GM21786 (cell line): Measurements from ENCODE around the gene KCNIP4.

ENCODE experiments used
- ATAC-seq: cut with Tn5 transposase; IDR thresholded peaks from one replicate; pipeline ENCODE4 v1.9.1; 2021; ENCODE audit not compliant: unreplicated experiment

KCNIP4 gene

GRCh38 chr4:20889901-20890300, 1058.7 kb downstream of the KCNIP4 start:
- ATAC-seq, result no peak

DNA sequence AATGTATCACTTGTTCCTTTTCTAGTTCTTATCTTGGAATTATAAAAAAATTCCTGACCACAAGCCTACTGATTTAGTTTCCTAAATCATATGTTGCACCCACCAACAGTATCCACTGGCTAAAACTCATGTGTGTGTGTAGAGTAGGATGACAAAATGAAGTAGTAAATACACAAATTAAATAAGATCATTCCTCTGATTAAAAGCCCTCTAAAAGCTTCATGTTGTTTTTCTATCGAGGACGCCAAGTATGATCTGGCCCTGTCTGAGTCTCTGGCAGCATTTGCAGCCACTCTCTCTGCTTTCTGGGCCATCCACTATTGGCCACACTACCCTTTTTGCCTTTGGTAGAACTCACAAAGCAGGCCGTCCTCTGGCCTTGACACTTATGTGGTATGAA, 1064.9 kb downstream of the KCNIP4 start:
- no peak for ATAC-seq

DNA sequence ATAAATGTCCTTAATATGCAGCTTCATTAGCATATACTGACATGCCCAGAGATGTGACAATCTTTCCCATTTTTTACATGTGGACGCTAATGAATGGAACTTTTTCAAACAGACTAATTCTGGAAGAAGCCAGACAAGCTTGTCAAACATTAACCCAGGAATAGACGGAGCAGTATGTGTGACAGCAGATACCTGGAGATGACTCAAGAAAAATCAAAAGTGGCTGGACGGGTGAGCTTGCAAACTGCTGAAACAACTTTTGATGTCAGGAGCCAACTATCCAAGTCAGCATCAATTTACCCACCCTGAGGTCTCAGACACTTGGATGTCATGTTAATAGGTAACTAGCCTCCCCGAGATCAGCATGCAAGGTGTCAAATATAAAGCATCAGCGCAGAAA, 1065.3 kb downstream of the KCNIP4 start:
- ATAC-seq, result no peak

DNA sequence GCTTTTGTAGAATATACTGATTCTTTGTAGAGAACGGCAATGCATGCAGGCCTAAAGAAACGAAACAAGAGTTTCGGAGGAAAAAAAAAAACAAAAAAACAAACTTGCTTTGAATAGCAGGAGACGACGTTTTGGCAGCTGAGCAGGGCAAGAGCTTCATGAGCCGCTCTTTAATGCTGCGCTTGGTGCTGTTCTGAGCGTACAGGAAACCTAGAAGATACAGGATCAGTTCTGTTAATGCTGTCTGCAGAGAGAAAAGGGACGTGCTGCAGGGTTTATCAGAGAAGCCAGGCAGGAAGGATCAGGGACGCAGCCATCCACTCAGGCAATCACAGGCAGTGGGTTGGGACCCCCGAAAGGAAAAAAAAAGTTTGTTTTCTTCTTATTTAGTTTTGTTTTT, 1066.1 kb downstream of the KCNIP4 start:
- no peak for ATAC-seq

DNA sequence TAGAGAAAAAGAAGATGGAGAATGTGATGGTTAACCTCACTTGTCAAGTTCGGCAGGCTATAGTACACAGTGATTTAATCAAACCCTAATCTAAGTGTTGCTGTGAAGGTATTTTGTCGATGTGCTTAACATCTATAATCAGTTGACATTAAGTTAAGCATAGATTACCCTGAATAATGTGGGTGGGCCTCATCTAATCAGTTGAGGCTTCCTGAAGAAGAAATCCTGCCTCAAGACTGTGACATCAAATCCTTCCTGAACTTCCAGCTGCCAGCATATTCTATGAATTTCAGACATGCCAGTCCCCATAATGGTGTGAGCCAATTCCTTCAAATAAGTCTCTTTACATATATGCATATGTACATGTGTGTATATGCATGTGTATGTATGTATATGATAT, 1066.9 kb downstream of the KCNIP4 start:
- no peak for ATAC-seq

- no peak for ATAC-seq
Measured at GRCh38 chr4:20878806-20879205, 1069.8 kb downstream of the KCNIP4 start.

GRCh38 chr4:20870436-20870835, 1078.1 kb downstream of the KCNIP4 start:
- ATAC-seq, result no peak

DNA sequence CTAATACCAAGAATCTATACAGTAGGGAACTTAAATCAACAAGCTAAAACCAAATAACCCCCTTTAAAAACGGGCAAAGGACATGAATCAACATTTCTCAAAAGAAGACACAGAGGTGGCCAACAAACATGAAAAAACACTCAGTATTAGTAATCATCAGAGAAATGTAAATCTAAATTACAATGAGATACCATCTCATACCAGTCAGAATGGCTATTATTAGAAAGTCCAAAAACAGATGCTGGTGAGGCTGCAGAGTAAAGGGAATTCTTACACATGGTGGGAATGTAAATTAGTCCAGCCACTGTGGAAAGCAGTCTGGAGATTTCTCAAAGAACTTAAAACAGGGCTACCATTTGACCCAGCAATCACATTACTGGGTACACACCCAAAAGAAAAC, 1080.5 kb downstream of the KCNIP4 start:
- ATAC-seq, result no peak

- no peak for ATAC-seq
Measured at GRCh38 chr4:20860878-20861277, 1087.7 kb downstream of the KCNIP4 start.

DNA sequence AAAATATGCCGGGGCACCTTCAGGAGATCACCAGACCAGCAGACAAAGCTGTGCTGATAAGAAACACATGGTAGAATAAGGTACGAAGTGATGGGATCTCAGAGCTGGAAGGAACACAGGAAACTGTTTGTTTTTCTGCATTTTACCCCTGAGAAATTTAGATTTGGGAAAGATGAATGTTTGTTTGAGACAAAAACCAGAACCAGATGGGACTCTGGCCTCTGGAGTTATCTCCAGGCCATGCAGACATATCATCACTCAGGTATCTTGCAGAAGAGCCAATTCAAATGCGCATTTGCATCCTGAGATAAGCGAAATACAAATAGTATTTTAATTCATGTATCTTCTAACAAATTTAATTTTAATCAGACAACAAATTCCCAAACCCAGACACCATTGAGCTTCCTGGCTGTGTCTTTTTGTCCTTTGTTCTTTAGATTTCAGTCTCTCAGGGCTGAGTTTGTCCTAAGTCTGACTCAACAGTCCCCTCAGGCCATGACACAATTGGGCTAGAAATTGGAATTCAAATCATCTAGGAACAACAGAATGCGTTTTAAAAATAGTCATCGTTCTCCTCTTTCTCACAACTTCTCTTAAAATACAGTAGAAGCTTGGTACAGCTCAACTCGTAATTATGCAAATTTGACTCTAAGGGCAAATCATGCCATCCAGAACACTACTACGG, 1089.3 kb downstream of the KCNIP4 start:
- no peak for ATAC-seq

GRCh38 chr4:20857081-20857480, 1091.5 kb downstream of the KCNIP4 start:
- no peak for ATAC-seq

DNA sequence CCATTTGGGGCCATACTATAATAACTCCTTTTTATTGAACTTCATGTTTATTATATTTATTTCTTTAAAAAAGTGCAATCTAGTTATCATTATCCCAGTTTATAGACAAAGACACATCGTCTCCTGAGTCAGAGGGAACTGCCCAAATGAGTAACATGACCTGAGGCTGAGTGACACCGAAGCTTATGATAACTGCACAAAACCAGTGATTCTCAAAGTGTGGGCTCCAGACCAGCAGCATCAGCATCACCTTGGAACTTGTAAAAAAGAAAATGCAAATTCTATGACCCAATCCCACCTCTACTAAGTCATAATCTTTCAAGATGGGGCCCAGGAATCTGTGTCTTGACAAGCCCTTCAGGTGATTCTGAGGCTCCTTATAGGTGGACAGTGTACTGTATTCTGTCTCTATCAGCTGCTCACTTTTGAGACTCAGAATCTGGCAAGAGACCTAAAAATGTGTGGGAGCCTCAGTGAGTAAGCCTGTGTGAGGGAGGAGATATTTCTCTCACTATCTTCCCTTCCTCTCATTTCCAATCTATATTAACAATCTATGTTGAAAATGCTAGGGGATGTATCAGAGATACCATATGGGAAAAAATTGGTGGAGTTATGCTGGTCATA, 1101.3 kb downstream of the KCNIP4 start:
- ATAC-seq, result no peak

- no peak for ATAC-seq
Measured at GRCh38 chr4:20844311-20844710, 1104.3 kb downstream of the KCNIP4 start.

DNA sequence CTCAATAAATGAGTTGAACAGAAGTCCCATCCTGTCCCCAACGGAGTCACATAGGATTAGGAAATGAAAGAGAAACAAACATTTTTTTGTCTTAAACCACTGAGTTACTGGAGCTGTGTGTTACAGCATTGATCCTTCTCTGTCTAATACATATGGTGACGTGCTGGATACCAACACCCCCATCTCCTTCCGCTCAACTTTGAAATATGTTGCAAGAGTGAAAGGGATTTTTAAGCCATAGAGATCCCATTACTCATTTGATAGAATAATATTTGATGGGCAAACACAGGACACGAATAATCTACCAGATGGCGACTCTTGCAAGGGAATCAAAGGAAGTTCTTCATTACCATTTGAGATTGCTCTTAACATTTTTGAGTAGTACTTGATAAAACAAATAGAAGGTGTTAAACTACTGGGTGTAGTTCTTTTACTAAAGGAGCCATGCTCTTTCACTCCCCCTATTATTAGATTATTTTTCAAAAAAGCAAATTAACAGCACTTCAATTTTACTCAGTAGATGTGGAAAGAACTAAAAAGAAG, 1107.9 kb downstream of the KCNIP4 start:
- no peak for ATAC-seq

GRCh38 chr4:20839957-20840356, 1108.6 kb downstream of the KCNIP4 start:
- no peak for ATAC-seq

GRCh38 chr4:20838476-20838875, 1110.1 kb downstream of the KCNIP4 start:
- no peak for ATAC-seq

- no peak for ATAC-seq
Measured at GRCh38 chr4:20832826-20833225, 1115.7 kb downstream of the KCNIP4 start.

GRCh38 chr4:20831746-20832145, 1116.8 kb downstream of the KCNIP4 start:
- ATAC-seq, result no peak

- ATAC-seq, result no peak
Measured at GRCh38 chr4:20829617-20830357, 1118.8 kb downstream of the KCNIP4 start.

- no peak for ATAC-seq
Measured at GRCh38 chr4:20825505-20825904, 1123.1 kb downstream of the KCNIP4 start.

DNA sequence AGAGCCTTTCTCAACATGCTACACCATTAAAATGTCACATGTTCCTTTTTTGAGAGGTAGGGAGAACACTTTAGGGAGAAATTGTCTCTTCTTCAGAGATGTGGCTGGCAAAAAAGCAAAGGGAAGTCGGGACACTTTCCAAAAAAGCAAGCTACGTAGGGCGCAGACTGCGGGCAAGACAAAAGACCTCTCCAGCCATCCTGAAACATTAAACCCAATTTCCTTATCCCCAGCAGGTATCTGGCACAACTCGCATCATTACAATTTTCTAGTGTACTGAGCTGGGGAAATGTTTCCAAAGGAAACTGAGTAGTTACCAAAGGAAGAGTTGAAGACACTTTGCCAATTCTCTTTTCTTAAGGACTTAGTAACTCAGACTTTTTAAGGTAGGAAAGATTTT, 1132.3 kb downstream of the KCNIP4 start:
- ATAC-seq, result no peak

GRCh38 chr4:20813700-20814099, 1134.9 kb downstream of the KCNIP4 start:
- no peak for ATAC-seq
